MM.1S (cell line): ENCODE measurements around the gene UNC13B.

Experiments used
- DNase-seq: peaks from one replicate; pipeline ENCODE4 v3.0.0-alpha.2; 2015
- H2AFZ ChIP-seq: fragments of 300-600 bp; sonication (generic); 2 replicates; pipeline ENCODE4 v1.6.0; 2016; ENCODE audit warnings: antibody characterized with exemption, low read length
- H3F3A ChIP-seq: fragments of 300-600 bp; sonication (generic); 2 replicates; pipeline ENCODE4 v1.6.1; 2016; ENCODE audit warnings: mild to moderate bottlenecking, antibody characterized with exemption, low read length, moderate library complexity, mixed read lengths; ENCODE audit not compliant: insufficient read depth
- H3K27ac ChIP-seq: fragments of 300-600 bp; sonication (generic); 2 replicates; pipeline ENCODE4 v1.5.1; 2016; ENCODE audit warnings: mild to moderate bottlenecking, low read length
- H3K27me3 ChIP-seq: fragments of 300-600 bp; sonication (generic); replicated peaks from 2 replicates; pipeline ENCODE4 v1.6.0; 2016; ENCODE audit warnings: low read length; ENCODE audit not compliant: insufficient read depth
- H3K36me3 ChIP-seq: fragments of 300-600 bp; sonication (generic); replicated peaks from 2 replicates; pipeline ENCODE4 v1.6.1; 2016; ENCODE audit warnings: mild to moderate bottlenecking, low read length, mixed read lengths; ENCODE audit not compliant: insufficient read depth
- H3K4me1 ChIP-seq: fragments of 300-600 bp; sonication (generic); 2 replicates; pipeline ENCODE4 v1.6.1; 2016; ENCODE audit warnings: low read length, mixed read lengths
- H3K4me2 ChIP-seq: fragments of 300-600 bp; sonication (generic); 2 replicates; pipeline ENCODE4 v1.6.0; 2016; ENCODE audit warnings: low read depth, low read length
- H3K4me3 ChIP-seq: fragments of 300-600 bp; sonication (generic); 2 replicates; pipeline ENCODE4 v1.5.1; 2016; ENCODE audit warnings: low read length, mixed read lengths
- H3K79me2 ChIP-seq: fragments of 300-600 bp; sonication (generic); 2 replicates; pipeline ENCODE4 v1.6.1; 2016; ENCODE audit warnings: mixed run types, low read length, mixed read lengths
- H3K9ac ChIP-seq: fragments of 300-600 bp; sonication (generic); 2 replicates; pipeline ENCODE4 v1.6.1; 2016; ENCODE audit warnings: low read length, mixed read lengths
- H3K9me2 ChIP-seq: fragments of 300-600 bp; sonication (generic); replicated peaks from 2 replicates; pipeline ENCODE4 v1.6.1; 2016; ENCODE audit warnings: mild to moderate bottlenecking, low read length, mixed read lengths; ENCODE audit not compliant: insufficient read depth
- H3K9me3 ChIP-seq: fragments of 300-600 bp; sonication (generic); replicated peaks from 2 replicates; pipeline ENCODE4 v1.6.1; 2016; ENCODE audit warnings: mild to moderate bottlenecking, low read length, mixed read lengths; ENCODE audit not compliant: insufficient read depth
- H4K20me1 ChIP-seq: fragments of 300-600 bp; sonication (generic); 2 replicates; pipeline ENCODE4 v1.6.1; 2016; ENCODE audit warnings: mild to moderate bottlenecking, low read length, moderate library complexity, mixed read lengths; ENCODE audit not compliant: insufficient read depth
- EZH2 ChIP-seq: fragments of 300-600 bp; sonication (generic); optimal IDR thresholded peaks from 2 replicates; pipeline ENCODE3; 2017; ENCODE audit warnings: low read depth, mild to moderate bottlenecking, antibody characterized with exemption, low read length, mixed read lengths
- EZH2phosphoT487 ChIP-seq: fragments of 300-600 bp; sonication (generic); IDR thresholded peaks from 2 replicates; pipeline ENCODE4 v1.6.1; 2018; ENCODE audit warnings: antibody characterized with exemption, low read length
- TF ChIP-seq, protein P1 (sequence below): fragments of 300-600 bp; sonication (generic); IDR thresholded peaks from 2 replicates; pipeline ENCODE4 v1.5.1; 2016; ENCODE audit warnings: antibody characterized with exemption, low read length, mixed read lengths

Gene UNC13B

DNA sequence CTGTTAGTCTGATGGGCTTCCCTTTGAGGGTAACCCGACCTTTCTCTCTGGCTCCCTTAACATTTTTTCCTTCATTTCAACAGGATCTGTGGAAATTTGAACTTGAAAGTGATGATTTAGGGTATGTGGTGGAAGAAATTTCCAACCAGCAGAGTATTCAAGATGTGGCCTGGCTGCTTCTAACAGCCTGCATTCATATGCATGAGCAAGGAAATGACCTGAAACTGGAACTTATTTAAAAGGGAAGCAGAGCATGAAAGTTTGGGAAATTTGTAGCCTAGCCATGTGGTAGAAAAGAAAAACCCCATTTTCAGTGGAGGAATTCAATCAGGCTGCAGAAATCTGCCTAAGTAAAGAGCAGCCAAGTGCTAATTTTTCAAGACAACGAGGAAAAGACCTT lies 41.7 kb downstream of the UNC13B start:
- H3K27ac ChIP-seq: no peak overlapping the region
- no peak for DNase-seq
- peaks cover 17% of the 10 kb centered on the region for H3K79me2 ChIP-seq
- H3K4me2 ChIP-seq: no peak overlapping the region
- no peaks in the 10 kb centered on the region for H3F3A ChIP-seq
- H2AFZ ChIP-seq: no peak overlapping the region
- H3K9me3 ChIP-seq: no peaks in the 10 kb centered on the region
- H4K20me1 ChIP-seq: no peaks in the 10 kb centered on the region
- H3K36me3 ChIP-seq: no peaks in the 10 kb centered on the region
- H3K27me3 ChIP-seq: no peaks in the 10 kb centered on the region
- no peaks in the 10 kb centered on the region for H3K4me1 ChIP-seq
- H3K9me2 ChIP-seq: no peaks in the 10 kb centered on the region
- no peak for TF ChIP-seq EZH2phosphoT487
- no peak for TF ChIP-seq EZH2
- TF ChIP-seq, protein P1, sequence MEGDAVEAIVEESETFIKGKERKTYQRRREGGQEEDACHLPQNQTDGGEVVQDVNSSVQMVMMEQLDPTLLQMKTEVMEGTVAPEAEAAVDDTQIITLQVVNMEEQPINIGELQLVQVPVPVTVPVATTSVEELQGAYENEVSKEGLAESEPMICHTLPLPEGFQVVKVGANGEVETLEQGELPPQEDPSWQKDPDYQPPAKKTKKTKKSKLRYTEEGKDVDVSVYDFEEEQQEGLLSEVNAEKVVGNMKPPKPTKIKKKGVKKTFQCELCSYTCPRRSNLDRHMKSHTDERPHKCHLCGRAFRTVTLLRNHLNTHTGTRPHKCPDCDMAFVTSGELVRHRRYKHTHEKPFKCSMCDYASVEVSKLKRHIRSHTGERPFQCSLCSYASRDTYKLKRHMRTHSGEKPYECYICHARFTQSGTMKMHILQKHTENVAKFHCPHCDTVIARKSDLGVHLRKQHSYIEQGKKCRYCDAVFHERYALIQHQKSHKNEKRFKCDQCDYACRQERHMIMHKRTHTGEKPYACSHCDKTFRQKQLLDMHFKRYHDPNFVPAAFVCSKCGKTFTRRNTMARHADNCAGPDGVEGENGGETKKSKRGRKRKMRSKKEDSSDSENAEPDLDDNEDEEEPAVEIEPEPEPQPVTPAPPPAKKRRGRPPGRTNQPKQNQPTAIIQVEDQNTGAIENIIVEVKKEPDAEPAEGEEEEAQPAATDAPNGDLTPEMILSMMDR: no peak
- H3K4me3 ChIP-seq: no peak overlapping the region
- no peak overlapping the region for H3K9ac ChIP-seq

DNA sequence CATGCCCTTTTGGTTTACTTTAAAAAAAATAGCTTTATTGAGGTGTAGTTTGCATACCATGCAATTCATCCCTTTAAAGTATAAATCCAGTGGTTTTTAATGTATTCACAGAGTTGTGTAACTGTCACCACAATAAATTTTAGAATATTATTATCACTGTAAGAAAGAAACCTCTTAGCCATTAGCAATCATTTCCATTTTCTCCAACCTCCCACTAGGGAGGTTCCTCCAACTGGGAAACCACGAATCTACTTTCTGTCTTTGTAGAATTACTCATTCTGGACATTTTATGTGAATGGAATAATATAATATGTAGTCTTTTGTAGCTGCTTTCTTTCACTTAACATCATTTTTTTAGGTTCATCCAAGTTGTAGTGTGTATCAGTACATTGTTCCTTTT lies 43.5 kb downstream of the UNC13B start:
- H3K27me3 ChIP-seq: no peaks in the 10 kb centered on the region

DNA sequence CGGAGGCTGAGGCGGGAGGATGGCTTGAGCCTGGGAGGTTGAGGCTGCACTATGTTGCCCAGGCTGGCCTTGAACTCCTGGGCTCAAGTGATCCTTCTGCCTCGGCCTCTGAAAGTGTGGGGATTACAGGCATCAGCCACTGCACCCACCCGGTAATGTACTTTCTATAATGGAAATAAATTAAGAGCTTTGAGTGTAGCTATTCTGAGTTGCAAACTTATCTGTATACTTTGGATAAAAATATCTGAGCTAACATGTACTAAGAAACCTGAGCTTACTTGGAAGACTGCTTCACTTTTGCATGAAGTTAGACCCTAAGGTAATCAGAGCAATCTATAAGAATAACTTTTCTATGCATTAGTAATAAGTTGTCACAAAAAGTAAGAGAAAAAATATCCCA lies 50.0 kb downstream of the UNC13B start:
- Histone ChIP-seq H3K4me3 (no peak overlapping the region), H4K20me1 (no peaks in the 10 kb centered on the region)

More for the DNA sequence above, 43.5 kb downstream of the UNC13B start:
- no peaks in the 10 kb centered on the region for H3K4me1 ChIP-seq
- no peaks in the 10 kb centered on the region for H4K20me1 ChIP-seq
- H2AFZ ChIP-seq: no peak overlapping the region
- no peaks in the 10 kb centered on the region for H3K36me3 ChIP-seq
- H3K9ac ChIP-seq: no peak overlapping the region
- H3K9me2 ChIP-seq: no peaks in the 10 kb centered on the region
- H3K9me3 ChIP-seq: no peaks in the 10 kb centered on the region
- TF ChIP-seq, protein P1: no peak
- TF ChIP-seq EZH2 (no peak), EZH2phosphoT487 (no peak)
- no peak overlapping the region for H3K4me3 ChIP-seq
- DNase-seq: no peak
- no peak overlapping the region for H3K27ac ChIP-seq
- peaks cover 16% of the 10 kb centered on the region for H3K79me2 ChIP-seq
- no peak overlapping the region for H3K4me2 ChIP-seq
- no peaks in the 10 kb centered on the region for H3F3A ChIP-seq

More for the DNA sequence above, 50.0 kb downstream of the UNC13B start:
- no peaks in the 10 kb centered on the region for H3K36me3 ChIP-seq
- no peaks in the 10 kb centered on the region for H3K9me3 ChIP-seq
- H3K4me2 ChIP-seq: no peak overlapping the region
- no peak overlapping the region for H2AFZ ChIP-seq
- H3F3A ChIP-seq: no peaks in the 10 kb centered on the region
- DNase-seq: no peak
- H3K4me1 ChIP-seq: no peaks in the 10 kb centered on the region
- H3K9ac ChIP-seq: no peak overlapping the region
- no peaks in the 10 kb centered on the region for H3K9me2 ChIP-seq
- peaks cover 4% of the 10 kb centered on the region; the same call in 1 of the 2 replicates for H3K79me2 ChIP-seq
- TF ChIP-seq EZH2 (no peak), EZH2phosphoT487 (no peak)
- TF ChIP-seq, protein P1: no peak
- no peak overlapping the region for H3K27ac ChIP-seq
- no peaks in the 10 kb centered on the region for H3K27me3 ChIP-seq
